AG09319 (cell line): Measurements from ENCODE around the gene SULT1A2.

Source experiments
- DNase-seq: peaks from one replicate; pipeline ENCODE4 v3.0.0-alpha.2; 2010; ENCODE audit warnings: low read depth; ENCODE audit errors: extremely low read depth
- CTCF ChIP-seq: IDR thresholded peaks from 2 replicates; pipeline ENCODE4 v1.5.1; 2011; ENCODE audit warnings: low read depth, mild to moderate bottlenecking, inconsistent platforms, low read length, moderate library complexity

SULT1A2 gene

DNA sequence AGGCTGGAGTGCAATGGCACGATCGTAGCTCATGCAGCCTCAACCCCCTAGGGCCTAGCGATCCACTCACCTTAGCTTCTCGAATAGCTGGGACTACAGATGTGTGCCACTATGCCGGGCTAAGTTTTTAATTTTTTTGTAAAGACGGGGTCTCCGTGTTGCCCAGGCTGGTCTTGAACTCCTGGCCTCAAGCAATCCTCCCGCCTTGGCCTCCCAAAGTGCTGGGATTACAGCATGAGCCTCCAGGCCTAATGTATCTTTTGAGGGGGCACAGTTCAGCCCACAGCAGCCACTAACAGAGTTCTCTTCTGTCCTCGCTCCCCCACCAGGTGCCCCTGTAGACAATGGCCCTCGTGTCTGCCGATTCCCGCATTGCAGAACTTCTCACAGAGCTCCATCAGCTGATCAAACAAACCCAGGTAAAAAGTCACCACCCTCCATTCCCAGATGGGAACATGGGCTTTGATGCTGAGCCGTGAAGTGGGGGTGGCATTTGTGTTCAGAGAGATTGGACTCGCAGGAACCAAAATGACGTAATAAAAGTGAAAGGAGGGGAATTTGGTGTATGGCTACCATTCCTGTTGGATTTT is 16.0 kb downstream of the SULT1A2 start:
- no peak for TF ChIP-seq CTCF
- DNase-seq: no peak

GRCh38 chr16:28575446-28576109 is 21.3 kb downstream of the SULT1A2 start:
- no peak for DNase-seq
- TF ChIP-seq CTCF: no peak

GRCh38 chr16:28574925-28575324 is 21.9 kb downstream of the SULT1A2 start:
- DNase-seq: no peak
- TF ChIP-seq CTCF: no peak

DNA sequence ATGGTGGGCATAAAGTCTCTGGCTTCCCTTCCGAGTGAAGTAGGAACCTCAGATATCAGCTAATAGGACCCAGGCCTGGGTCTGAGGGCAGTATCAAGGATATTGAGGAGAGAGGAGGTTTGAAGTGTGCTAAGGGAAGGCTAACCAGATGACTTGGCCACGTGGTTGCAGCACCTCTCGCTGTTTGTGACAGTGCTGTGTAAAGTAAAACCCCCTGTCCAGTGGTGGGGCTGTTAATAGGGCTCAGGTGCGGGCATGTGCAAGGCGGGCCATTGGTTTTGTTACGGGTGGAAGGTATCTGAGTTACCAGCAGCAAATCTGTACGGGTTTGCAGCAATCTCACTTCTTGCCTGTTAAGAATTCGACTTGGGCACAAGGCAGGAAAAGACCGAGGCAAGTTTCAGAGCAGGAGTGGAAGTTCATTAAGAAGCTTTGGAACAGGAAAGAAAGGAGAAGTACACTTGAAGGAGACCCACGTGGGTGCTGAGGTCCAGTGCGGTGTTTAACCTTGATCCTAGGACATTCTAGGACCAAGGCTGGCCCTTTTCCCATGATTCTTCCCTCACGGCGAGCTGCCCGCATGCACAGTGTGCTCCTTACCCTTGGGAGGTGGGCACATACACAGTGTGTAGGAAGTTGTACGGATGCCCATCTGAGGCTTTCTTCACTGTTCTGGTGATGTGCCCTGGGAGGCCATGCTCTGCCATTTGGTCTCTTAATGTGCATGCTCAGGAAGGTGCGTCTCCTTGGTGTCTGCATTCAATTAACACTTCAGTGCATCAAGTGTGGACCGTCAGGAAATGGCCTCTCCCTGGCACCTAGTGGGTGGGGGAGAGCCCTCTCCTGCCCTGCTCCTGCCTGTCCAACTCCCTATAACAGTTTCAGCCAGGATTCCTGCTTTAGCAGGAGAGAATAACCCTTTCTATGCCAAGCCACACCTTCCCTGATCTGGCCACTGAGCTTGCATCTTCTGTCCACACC is 22.8 kb downstream of the SULT1A2 start:
- TF ChIP-seq CTCF: no peak
- DNase-seq: no peak

- no peak for DNase-seq
- TF ChIP-seq CTCF: no peak
Measured at GRCh38 chr16:28572696-28573510, 23.9 kb downstream of the SULT1A2 start.

DNA sequence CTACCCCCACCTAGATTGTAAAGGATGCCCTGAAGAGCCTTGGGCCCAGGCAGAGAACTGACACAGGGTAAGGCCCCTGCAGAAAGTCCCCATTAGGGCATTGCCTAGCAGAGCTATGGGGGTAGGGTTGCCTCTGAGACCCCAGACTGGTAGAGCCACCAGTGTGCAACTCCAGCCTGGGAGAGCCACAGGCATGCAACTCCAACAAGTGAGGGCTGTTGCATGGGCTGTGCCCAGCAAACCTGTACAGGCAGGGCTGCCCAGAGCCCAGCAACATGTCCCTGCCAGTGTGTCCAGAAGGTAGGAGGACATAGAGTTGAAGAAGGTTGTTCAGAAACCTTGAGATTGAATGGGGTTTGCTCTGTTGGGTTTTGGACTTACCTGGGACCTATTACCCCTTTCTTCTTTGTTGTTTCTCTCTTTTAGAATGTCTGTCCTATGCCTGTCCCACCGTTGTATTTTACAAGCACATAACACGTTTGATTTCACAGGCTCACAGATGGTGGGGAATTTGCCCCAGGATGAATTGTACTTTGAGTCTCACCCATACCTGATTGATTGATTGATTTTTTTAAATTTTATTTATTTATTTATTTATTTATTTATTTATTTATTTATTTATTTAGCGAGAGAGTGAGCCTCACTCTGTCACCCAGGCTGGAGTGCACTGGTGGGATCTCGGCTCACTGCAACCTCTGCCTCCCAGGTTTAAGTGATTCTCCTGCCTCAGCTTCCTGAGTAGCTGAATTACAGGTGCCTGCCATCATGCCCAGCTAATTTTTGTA is 26.7 kb downstream of the SULT1A2 start:
- no peak for DNase-seq
- no peak for TF ChIP-seq CTCF
